Stimulated activated CD4-positive, alpha-beta T cell treated with anti-CD3 and anti-CD28 coated beads, Interleukin-15, amount 100 ng/mL, for 24 hours (primary cell): ENCODE measurements around the gene BTBD9.
A peak's percentile ranks its signal among the peaks of the same experiment; 100 is the strongest.

Experiments
- DNase-seq: peaks from one replicate; pipeline ENCODE4 v3.0.0-alpha.2; 2020

The BTBD9 gene

DNA sequence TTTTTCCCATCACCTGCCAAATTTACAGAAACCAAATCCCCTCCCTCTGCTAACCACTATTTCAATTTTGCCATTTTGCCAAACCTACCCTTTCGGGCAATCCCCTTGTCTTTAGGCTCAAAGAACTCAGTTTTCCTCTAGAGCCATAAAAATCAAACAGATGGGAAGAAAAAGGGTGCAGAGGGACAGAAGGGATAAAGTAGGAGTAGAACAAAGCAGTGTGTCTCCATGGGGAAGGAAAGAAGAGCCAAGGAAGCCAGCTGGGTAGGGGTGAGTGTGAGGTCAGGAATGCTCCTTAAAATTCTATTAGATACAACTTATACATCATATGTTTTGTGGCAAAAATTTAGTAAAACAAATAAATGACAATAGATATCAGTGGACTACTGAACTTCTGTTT lies 316.5 kb downstream of the BTBD9 start:
- no peak for DNase-seq

DNA sequence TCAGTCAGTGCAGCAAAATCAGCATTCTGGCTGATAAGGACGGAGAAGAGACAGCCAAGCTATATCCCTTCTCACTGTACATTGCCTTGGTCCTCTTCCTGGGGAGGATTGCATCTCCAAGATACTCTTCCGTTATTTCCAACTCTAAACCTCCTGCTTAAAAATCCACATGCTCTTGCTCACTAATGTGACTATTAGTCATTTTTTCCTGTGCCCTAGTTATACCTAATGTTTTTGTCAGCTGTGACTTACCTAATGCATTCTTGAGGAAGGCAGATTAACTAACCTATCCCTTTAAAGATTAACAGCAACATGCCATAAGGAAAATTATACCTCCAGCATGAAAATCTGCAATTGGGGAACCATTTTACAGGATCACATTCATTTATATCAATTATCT lies 317.6 kb downstream of the BTBD9 start:
- DNase-seq = no peak

DNA sequence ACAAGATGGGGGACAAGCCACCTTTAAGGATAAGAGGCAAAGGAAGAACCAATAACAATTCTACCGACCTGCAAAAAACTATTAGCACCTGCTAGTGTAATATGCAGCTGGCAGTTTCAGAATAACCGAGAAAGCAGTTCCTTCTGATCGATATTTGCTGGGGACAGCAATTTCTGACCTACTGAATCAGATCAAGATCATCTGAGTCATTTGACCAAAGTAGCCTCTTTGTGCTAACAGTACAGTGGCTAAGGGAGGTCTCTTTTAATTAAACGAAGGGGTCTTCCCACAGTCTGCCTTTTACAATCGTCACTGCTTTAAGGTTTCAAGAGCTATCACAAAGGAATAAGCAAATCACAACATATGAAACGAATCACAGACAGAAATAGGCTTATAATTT lies 318.9 kb downstream of the BTBD9 start:
- DNase-seq = no peak

DNA sequence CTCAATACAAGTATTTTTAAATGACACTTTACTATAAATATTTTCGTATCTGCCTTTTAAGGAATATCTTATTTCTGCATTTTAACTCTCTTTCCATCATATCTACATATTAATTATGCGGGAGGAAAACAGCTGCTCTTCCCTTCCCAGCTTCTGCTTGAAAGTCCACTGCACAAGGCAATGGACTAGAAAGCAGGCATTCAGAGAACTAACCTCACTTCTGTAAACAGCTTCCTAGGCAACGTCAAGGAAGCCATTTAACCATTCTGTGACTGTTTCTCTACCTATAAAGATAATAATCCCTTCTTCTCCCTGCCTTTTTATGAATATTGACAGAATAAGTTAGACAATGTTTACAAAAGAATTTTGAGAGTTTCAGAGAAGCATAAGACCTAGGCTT lies 319.4 kb downstream of the BTBD9 start:
- DNase-seq = no peak

DNA sequence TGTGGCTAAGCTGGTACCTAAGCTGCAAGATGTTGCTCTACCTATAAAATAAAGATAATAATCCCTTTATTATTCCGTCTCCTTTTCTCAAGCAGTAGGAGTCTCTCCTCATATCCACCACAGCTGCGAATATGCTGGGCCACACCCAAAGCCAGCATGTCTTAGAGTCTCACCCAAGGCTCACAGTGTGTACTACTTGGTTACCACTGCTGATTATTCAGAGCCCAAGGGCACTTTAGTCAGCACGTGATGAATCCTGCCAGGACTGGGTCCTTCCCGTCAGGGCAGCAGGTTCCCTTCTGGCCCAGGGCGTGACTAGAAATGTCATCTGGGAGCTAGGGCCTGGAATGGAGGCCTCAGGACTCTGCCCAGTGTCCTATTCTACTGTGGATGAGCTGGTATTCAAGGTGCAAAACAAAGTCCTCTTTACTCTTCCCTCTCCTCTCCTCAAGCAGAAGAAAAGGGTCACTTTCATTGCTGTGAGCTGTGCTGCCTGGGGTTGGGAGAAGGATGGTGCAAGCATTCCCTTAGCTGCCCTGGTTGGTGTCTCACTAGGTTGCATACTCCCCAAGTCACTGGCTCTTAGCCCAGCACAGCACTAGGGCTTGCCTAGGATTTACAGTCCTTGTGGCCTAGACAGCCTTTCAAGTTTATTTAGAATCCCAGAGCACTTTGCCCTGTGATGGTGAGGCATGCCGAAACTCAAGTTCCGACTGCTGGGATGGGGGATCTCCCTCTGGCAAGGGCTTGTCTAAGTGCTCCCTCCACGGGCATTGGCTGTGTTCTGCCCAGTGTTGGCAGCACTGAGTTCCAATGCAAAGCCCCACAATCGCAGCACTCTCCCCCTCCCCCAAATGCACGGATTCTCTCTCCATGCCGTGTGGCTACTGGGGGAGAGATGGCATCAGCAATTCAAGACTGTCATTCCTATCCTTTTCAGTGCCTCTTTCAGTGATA lies 320.2 kb downstream of the BTBD9 start:
- no peak for DNase-seq

DNA sequence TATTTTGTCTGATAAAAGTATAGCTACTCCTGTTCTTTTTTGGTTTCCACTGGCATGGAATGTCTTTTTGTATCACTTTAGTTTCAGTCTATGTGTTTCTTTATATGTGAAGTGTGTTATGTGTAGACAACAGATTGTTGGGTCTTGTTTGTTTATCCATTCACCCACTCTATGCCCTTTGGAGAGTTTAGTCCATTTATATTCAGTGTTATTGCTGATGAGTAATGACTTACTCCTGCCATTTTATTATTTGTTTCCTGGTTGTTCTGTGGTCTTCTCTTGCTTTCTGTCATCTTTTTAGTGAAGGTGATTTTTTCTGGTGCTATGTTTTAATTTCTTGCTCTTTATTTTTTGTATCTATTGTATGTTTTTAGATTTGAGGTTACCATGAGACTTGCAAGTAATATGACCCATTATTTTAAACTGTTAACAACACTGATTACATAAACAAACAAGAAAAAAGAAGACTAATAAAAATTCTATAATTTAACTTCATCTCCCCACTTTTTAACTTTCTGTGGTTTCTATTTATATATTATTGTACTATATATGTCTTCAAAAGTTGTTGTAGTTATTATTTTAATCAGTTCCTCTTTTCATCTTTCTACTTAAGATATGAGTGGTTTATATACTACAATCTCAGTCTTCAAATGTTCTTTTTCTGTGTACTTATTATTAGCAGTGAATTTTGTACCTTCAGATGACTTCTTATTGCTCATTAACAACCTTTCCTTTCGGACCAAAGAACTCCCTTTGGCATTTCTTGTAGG lies 323.4 kb downstream of the BTBD9 start:
- DNase-seq = no peak

DNA sequence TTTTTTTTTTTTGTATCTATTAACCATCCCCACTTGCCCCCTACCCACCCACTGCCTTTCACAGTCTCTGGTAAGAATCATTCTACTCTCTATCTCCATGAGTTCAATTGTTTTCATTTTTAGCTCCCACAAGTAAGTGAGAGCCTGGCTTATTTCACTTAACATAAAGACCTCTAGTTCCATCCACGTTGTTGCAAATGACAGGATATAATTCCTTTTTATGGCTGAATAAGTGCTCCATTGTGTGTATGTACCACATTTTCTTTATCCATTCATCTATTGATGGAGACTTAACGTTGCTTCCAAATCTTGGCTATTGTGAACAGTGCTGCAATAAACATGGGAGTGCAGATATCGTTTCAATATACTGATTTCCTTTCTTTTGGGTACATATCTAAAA lies 328.5 kb downstream of the BTBD9 start:
- DNase-seq = no peak

DNA sequence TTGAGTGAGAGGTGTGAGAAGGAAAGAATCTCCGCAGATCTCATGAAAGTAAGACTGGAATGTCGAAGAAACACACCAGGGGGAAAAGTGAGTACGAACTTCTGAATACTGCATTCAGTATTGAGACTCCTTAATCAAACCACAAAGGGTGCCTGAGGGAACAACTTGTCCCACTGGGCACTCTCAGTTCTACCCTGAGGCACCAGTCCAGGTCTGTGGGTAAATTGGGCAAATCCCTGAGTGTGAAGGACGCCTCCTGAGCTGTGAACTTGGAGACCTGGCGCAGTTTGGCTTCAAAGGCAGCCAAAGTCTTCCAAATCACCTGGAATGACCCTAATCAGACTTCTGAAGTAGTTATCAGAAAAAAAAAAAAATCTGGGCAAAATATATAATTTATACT lies 329.7 kb downstream of the BTBD9 start:
- no peak for DNase-seq

DNA sequence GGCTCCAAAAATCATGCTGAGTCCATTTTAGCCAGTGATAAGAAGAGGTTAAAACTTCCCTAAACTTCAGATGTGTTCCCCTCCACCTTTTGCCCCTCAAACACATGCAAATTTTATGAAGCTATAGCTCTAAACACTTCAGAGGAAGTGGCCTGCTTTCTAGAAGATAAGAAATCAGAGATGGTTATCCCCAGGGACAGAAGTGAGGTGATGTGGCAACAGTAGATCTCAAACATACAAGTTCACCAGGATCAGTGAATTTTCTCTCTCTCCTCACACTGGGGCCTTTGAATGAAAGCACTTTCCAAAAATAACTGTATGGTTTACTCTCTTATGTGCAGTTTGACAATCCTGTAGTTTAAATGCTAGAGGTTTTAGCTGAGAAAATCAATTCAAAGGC lies 332.0 kb downstream of the BTBD9 start:
- no peak for DNase-seq

DNA sequence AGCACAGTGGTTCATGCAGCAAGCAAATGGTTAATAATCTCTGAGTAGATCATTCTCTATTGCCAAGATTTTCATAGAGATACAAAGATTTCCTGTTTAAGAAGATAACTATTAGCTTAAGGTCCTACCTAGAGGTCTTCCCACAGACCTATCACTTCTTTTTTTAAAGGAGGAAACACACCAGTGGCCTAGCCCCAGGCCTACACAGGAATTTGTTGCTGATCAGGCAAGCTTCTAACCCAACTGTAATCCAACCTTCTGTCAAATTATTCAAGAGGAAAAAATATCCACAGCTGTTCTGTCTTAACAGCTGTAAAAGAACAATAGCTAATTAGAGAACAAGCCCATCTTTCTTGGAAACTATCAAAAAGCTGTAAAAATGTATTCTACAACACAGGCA lies 332.8 kb downstream of the BTBD9 start:
- no peak for DNase-seq

DNA sequence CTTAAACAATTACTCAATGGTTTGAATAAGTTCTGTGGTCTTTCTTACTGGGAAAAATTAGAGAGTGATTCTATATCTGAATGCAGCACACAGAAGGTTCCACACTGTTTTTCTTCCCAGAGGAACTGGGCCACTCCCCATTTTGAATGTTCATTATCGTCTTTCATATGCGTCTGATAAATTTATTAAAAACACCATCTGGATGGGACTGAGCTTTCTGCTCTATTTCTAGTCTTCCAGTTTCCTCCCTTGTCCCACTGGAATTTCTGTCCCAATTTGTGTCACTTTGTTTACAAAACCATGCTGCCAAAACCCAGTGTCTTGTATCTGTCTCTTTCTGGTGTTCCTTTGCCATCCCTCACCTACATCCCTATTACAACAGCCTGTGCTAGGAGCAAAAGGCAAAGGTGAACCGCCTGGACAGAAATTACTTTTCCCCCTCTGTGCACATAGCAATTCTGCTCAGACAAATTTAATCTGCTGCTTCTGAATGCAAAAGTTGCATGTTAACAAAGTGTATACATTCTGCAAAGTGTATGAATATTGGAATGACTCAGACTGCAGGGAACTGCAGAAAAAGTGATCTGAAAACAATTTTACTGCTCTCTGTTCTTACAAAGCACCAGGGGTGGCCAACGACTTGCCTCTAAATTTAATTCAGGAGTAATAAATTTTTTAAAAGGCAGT lies 333.6 kb downstream of the BTBD9 start:
- DNase-seq = no peak

DNA sequence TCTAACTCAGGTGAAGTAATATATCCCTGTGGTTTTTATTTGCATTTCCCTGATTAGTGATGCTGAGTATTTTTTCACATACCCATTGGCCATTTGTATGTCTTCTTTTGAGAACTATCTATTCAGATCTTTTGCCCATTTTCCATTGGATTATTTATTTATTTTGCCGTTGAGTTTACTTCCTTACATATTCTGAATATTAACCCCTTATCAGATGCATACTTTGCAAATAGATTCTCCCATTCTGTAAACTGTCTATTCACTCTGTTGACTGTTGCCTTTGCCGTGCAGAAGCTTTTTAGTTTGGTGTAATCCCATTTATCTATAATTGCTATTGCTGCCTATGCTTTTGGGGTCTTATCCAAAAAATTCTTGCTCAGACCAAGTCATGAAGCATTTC lies 336.9 kb downstream of the BTBD9 start:
- DNase-seq = no peak

DNA sequence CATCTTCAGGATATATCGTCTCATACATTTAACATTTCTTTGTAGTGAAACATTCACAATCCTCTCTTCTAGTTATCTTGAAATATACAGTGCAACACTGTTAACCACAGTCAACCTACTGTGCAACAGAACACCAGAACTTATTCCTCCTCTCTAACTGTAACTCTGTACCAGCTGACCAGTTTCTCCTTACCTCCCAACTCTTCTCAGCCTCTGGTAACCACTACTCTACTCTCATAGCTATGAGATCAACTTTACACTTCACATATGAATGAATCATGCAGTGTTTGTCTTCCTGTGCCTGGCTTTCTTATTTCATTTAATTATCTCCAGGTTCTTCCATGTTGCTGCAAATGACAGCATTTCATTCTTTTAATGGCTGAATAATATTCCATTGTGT lies 337.6 kb downstream of the BTBD9 start:
- no peak for DNase-seq

DNA sequence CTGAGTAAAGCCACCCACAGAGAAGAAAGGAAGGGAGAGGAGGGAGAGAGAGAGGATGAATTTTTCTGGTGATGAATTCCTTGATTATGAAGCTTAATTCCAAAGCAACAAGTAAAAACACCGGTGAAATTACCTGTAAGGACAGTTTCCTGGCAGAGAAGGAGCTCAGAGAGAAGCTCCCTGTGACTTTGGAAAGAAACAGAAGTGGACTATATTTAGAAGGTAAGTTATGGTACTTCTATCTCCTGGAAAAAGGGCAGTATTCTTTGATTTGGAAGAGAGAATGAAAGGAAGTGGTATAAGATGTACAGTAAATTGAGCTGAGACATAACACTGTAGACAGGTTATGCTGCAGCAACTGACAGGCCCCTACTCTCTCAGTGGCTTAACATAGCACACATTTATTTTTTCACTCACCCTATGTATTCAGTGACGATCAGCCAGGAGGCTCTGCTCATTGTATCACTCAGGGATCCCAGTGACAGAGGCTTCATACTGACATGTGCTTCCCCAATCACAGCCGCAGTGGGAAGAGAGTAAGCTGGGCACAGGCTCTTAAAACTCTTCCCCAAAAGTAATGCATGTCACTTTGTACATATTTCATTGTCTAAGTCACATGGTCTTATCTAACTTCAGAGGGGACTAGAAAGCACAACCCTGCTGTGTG lies 349.5 kb downstream of the BTBD9 start:
- DNase-seq = no peak

DNA sequence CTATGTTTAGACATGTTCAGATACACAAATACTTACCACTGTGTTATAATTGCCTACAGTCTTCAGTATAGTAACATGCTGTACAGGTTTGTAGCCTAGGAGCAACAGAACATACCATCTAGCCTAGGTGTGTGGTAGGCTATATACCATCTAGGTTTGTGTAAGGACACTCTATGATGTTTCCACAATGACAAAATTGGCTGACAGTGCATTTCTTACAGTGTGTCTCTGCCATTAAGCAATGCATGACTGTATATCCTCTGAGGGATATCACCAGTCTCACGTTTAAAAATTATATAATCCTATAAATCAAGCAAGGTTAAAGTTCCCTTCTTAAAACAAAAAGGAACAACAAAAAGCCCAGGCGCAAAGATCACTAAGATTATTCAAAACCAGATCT lies 352.2 kb downstream of the BTBD9 start:
- DNase-seq = no peak

DNA sequence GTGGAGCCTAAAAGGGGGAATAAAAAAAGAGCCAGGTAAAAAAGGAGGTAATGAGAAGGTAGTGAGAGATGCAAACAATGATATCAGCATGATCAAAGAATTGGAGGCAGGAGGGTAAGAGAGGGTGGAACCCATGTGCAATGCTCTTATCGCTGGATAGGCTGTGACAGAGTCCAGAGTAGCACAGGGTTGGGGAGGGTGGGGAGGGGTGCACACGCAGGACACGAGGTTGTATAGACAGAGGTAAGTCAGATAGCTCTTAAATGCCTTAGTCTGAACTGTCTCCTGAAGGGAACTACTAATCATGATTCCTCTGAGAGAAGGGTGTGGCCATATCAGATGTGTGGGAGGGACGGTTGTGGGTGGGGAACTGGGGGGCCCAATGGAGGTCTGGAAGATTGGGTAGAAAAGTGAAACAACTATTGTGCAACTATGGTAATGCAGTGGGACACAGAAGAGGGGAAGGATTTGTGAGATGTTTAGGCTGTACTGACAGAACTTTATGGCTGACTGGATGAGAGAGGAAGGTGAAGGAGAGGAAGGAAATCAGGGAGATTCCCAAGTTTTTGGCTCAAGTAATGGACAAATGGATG lies 354.8 kb downstream of the BTBD9 start:
- no peak for DNase-seq

DNA sequence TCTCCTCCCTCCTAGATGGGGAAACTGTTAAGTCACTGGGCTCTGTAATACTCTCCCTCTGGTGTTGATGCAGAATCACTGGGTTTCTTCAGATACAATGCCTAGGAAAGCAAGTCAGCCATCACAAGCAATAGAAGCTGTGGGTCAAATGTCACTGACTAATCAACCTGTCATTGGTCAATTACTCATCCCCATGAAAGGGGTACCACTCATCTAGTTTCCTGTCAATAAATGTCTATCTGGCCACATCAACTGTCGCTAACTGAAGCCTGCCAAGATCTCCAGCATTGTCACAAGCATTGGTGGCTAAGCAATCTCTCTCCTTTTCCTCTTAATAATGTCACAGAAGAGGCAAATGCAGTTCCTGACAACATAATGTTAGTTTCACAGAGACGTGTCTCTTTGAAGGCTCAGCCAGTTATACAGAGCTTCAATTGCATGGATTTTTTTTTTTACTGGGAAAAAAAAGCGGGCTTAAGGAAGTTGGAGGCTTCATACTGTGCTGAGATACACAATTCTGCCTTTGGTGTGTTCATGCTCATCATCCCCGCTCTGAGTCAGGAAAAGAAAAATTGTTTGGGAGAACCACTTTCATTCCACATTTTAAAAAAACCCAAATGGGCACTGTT lies 355.9 kb downstream of the BTBD9 start:
- DNase-seq = peak; percentile 19

DNA sequence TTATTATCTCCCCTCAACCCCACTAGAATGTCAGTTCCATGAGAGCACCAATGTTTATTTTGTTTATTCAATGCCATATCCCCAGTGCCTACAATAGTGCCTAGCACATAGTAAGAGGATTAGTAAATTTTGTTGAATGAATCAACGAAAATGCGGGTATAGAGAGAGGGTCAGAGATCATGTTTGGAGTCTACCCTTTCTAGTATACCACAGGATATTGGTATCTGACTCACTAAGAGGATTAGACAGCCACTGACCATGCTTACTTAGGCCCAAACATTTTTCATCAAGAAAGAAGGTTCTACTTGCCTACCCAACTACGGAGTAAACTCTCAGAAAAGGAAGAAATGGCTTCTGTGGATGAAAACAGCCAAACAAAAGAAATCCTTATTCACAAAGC lies 356.8 kb downstream of the BTBD9 start:
- no peak for DNase-seq

DNA sequence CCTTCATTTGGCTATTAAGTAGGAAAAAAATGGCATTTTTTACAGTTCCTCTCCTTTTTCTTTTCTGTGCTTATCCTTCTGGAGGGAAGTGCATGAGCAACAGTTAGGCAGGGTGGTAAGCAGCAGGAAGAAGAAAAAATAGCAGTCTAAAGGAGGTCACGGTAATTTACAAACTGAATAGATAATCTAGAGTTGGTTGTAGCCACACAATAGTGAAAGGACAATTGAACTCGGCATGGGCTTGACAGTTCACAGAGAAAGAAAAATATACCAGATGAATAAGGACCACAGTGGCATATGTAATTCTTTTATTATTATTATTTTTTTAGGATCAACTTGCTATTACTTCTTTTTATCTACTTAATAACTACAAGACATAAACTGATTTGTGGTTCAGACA lies 358.6 kb downstream of the BTBD9 start:
- no peak for DNase-seq

DNA sequence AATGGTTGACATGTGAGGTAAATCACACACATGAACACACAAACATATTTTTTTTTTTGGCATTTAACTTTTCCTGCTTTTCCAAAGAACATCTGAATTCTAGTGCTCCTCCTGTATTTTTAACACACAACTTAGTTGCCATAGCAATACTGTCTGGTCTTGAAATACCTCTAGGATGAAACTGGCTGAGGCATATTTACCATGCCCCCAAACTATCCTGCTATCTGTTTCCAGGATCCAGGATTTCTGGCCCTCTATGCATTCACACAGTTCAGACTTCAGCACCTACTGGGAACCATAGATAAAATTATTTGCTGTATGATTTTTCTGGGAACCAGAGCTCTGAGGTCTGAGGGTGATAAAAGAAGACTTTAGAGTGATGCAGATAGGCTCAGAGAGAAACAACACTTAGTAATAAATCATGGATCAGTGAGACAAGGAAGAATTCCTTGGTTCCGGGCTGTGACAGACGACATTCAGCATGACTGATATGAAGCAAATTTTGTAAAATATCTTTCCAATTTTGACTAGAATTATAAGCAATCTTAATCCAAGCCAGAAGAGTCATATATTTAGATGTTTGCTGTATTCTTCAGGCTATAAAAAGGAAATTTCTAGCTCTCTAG lies 359.7 kb downstream of the BTBD9 start:
- DNase-seq = no peak

DNA sequence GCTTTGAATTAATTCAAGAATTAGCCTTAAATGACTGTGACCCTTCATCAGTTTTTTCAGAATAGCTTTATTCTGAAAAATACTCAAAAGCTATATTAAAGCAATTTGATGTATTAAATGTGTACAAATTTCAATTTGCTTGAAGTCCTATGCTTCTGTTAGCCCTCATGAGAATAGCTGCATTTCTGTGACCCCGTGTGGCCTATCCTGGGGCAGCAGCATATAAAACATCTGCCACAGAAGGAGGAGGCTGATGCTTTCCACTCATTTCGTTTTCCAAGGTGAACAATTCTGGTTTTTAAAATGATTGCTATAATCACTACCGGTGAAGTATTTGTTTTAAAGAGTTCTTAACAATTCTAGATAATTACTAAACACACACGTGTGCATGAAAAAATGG lies 360.3 kb downstream of the BTBD9 start:
- no peak for DNase-seq

DNA sequence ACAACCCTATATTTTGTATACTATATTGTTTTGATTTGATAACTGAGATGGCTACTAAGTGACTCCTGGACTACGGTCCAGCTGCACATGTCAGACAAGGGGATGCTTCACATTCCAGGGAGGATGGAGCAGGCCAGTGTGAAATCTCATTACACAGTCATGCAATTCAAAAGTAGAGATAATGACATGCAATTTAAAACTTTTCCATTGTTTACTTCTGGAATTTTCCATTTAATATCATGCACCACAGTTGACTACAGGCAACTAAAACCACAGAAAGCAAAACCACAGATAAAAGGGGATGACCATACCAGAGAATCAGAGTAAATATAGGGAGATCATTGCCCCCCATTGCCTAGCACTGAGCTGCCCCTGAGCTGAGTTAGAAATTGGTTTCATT lies 366.4 kb downstream of the BTBD9 start:
- DNase-seq = no peak
